Esophagus muscularis mucosa (tissue), 4 donors: ENCODE measurements around the gene ZMIZ1.

Experiments
- CTCF ChIP-seq, 3 experiments: fragments of 200-600 bp in 2 of 3; fragments of 450-650 bp in 1 of 3; sonication (generic) in 2 of 3; IDR thresholded peaks; one replicate each; pipeline ENCODE4 v1.5.1; 2017 to 2019; ENCODE audit warnings: antibody characterized with exemption in 3 of 3, mild to moderate bottlenecking in 2 of 3, moderate library complexity in 1 of 3
- EP300 ChIP-seq: sonication (generic); formaldehyde crosslinking; IDR thresholded peaks from one replicate; pipeline ENCODE4 v1.6.1; 2017; ENCODE audit warnings: antibody characterized with exemption
- POLR2A ChIP-seq: fragments of 450-650 bp; IDR thresholded peaks from one replicate; pipeline ENCODE4 v1.6.1; 2017; ENCODE audit warnings: antibody characterized with exemption, moderate library complexity, mild to moderate bottlenecking, low read depth
- POLR2AphosphoS5 ChIP-seq, 2 donors: sonication (generic); formaldehyde crosslinking; IDR thresholded peaks; one replicate each; pipeline ENCODE4 v1.6.1; 2017; ENCODE audit warnings: antibody characterized with exemption in 2 of 2

GRCh38 chr10:79187121-79187940 lies 118.6 kb downstream of the ZMIZ1 start:
- TF ChIP-seq CTCF (IDR thresholded peaks at IDR 0.05) (no peak), POLR2A (no peak), POLR2AphosphoS5 (IDR thresholded peaks at IDR 0.05) (no peak), EP300 (no peak)
